GM21423 (cell line): ENCODE data around the gene MAMLD1.

Source experiments
- ATAC-seq: cut with Tn5 transposase; IDR thresholded peaks from one replicate; pipeline ENCODE4 v1.9.1; 2021; ENCODE audit warnings: mild to moderate bottlenecking, moderate library complexity; ENCODE audit not compliant: unreplicated experiment

The MAMLD1 gene

DNA sequence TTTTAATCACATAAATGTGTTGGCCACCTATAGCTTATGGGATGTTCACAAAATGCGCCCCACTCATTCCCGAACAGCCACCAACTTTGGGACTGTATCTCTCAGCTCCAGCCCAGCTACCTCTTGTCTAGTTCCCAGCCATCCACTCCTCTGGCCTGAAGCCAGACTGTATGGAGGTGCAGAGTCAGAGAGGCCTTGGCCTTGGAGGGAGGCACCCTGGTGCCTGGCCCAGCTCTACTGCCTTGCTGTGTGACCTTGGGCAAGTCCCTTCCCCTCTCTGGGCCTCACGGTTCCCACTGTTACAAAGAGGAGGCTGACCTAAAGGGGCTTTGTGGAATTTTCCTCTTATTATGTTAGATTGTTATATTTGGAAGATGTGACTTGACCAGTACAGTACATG lies 13.9 kb downstream of the MAMLD1 start:
- ATAC-seq: no peak

DNA sequence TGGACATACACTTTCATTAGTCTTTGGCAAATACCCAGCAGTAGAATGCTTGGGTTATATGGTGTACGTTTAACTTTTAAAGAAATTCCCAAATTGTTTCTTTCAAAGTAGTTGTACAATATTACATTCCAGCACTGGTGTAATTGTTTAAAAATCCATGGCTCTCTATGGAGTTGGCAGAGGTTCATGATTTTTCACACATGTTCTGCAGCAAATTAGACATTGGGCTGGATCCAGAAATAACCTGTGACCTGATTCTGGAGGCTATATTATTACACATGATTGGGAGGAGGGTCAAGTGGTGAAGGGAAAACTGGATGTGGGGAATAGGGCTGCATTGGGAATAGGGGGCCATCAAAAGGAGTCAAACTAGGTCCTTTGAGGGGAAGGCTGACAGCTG lies 41.9 kb downstream of the MAMLD1 start:
- ATAC-seq: no peak

DNA sequence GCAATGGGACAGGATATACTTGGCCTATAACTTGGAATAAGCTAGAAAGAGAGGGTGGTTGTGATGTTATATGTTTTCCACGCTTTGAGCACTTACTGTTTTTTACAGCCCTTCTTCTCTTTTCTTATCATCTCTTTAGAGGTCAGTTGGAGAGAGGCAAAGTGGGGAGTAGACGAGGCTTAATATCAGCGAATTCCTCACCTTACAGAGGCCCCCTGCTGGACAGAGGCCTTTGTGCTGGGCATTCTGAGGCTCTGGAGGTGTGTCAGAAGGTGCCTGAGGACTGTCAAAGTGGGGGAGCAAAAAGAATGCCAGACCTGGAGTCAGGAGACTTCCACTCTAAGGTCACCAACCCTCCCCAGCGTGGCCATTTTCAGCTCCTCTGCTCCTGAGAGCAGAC lies 42.5 kb downstream of the MAMLD1 start:
- ATAC-seq: no peak

DNA sequence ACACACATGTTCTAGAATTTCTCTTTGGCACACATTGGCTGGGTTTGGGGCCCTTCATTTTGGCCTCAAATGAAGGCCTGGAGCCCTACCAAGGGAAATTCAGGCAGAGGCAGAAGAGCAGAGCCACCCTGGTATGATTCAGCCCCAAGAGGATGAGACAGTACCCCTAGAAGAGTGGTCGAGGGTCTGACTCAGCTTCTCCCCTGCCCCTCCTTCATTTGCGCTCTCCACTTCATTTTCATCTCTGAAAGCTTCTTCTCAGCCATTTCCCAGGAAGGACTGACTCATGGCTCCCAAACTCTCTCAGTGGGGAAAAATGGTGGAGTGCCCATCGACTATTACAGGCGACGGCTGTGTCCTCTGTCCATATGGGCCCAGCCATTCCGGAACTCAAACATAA lies 43.5 kb downstream of the MAMLD1 start:
- ATAC-seq: no peak

DNA sequence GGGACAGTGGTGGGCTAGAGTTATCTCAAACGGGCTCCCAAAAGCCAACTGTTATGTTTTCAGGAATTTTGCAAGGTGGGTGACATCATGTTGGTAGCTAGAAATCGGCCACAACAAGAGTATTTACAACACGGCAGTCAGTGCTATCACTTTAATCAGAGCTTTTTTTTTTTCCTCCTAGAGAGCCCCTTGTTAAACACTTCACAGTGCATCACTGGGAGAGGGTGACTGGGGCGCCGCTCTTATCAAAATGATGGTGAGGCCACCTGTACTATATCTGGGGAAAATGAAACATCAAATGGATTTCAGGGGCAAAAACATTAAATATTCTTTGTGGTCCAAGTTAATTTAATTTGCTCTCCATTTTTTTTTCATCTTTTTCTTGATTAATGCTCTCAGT lies 44.9 kb downstream of the MAMLD1 start:
- ATAC-seq: no peak

DNA sequence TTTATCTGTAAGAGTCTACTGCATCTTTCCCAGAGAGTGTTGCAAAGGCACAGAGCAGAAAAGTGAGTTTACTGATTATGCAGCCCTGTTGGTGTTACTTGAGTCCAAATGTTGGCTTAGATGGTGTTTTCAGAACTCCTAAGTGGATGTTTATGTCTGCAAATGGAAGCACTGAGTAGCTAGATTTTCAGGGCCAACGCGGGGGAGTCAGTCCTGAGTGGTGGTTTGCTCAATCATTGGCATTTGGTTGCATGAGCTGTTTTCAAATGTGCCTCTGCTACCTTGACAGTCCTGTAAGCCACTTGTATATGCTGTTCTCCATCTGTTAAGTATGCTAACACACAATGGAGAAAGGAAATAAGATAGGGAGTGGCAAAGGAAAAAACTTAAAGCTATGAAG lies 45.4 kb downstream of the MAMLD1 start:
- no peak for ATAC-seq

DNA sequence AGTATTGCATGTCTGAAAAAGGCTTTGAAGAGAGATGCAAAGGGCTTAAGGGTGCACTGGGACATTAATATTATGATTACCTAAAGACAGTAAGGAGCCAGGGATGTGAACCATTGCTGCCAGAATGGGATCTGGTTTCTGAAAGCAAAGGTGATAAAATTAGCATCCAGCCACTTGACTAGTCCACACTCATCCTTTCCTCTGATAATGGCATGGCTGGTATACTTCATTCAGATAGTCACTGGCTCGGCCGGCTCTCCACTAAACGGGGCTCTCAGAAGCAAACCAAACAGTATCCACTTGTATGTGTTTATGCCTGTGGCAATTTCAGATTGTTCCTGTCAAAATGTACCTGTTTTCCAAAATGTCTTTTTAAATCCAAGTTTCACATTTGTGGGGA lies 46.4 kb downstream of the MAMLD1 start:
- no peak for ATAC-seq

DNA sequence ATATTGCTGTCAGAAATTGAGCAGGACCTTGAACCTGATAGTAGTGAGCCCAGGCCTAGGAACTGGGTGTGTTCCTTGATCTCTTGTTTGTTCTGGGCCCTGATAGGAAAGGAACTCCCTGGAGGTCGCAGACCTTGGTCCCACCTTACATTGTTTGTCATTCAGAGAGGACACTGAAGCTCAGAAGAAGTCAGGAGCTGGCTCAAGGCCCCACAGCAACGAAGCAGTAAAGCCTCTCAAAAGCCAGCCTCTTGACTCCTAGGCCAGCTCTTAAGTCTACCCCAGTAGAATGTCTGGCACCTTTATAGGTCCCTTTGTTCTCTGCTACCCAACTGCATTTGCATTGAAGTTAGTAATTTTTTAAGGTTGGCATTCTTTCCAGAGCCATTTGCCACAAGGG lies 46.8 kb downstream of the MAMLD1 start:
- no peak for ATAC-seq

DNA sequence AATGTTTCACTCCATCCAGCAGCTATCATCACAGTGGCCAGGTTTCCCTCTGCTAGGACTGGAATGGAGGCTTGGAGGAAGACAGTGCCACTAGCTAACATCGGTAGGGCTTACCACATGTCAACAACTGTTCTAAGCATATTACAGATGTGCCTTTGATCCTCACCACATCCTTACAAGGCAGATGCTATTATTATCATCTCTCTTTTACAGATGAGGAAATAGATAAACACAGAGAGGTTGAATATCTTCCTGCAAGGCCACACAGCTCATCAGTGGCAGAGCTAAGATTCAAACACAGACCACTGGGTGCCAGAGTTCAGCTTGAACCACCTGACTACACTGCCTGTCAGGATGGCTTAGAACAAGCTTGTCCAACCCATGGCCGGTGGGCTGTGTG lies 47.4 kb downstream of the MAMLD1 start:
- ATAC-seq: no peak

DNA sequence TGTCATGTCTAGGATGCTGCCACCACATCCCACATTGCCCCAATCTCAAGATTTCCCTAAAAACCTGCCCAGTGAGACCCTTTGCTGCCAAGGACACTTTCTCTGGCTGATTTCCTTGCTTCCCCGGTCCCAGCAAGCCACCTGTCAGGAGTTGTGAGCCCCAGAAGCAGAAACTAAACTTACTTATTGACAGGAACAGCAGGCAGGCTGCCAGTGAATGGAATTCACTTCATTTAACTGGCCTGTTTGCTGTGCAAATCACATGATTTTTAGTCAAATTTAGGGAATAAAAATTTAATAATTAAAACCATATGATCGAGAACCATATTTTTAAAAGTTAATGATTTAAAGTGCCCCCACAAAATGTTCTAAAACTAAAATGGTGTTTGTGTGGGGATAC lies 48.5 kb downstream of the MAMLD1 start:
- ATAC-seq: no peak

DNA sequence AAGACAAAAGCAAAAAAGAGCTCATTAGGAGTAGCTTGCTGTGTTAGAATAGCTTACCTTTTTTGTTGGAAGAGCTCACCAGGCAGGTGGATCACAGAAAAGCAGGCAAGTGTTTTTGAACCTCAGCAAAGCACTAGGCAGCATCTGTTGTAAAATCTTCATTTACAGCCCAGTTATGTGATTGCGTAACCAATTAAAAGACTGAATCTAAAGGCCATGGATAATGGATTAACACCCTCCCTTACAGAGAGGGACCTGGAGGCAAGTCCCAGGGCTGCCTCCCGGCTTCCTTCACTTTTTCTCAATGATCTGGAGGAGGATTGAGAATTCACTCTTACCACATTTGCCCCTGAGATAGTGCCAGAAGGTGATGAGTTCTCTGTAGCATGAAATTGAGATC lies 51.1 kb downstream of the MAMLD1 start:
- no peak for ATAC-seq

DNA sequence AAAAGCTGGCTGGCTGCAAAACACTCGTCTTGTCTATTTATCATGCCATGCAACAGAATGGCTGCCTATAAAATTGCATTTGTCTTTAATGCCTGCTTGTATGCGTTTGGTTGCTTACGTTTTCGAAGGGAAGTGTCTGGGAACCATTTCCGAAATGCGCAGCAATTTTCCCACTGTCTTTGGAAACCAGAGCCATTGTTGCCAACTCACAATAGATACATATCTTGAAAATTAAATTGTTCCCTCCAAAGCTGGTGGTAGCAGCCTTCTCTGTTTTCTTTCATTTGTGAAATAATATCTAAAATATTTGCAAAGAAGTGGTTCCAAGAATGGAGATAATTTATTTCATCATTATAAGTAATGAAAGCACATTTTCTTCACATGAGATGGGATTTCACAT lies 53.4 kb downstream of the MAMLD1 start:
- no peak for ATAC-seq

DNA sequence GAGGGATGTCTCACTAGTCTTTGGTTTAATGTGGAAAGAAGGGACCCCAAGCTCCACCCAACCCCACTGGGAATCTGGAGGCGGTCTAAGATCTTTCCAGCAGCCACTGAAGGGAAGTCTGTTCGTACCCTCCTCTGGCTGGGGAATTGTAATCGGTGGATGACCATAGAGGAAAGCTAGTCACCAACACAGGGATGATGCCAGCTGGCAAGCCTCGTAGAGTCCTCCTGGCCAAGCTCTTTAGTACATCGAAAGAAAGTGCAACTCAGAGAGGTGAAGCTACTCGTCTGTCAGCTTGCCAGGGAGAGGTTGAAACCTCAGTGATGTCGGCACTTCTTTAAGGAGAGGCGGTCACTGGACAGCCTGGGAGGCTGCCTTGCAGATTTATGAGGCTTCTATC lies 58.7 kb downstream of the MAMLD1 start:
- ATAC-seq: no peak

DNA sequence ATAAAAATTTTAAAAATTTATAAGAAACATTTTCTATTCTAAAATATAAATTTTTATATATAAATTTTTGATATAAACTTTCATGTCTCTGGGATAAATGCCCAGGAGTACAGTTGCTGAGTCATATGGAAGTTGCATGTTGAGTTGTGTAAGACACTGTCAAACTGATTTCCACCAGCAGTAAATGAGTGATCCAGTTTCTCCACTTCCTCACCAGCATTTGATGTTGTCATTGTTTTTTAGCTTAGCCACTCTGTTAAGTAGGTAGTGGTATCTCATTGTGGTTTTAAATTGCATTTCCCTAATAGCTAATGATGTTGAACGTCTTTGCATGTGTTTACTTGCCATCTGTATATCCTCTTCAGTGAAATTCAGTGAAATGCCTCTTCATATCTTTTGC lies 66.5 kb downstream of the MAMLD1 start:
- no peak for ATAC-seq

DNA sequence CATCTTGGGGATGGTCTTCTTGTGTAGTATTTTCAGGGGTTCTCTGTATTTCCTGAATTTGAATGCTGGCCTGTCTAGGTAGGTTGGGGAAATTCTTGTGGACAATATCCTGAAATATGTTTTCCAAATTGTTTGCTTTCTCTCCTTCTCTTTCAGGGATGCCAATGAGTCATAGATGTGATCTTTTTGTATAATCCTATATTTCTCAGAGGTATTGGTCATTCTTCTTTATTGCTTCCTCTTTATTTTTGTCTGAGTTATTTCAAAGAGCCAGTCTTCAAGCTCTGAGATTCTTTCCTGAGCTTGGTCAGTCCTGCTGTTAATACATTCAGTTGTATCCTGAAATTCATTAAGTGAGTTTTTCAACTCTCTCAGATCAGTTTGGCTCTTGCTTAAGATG lies 73.1 kb downstream of the MAMLD1 start:
- no peak for ATAC-seq

DNA sequence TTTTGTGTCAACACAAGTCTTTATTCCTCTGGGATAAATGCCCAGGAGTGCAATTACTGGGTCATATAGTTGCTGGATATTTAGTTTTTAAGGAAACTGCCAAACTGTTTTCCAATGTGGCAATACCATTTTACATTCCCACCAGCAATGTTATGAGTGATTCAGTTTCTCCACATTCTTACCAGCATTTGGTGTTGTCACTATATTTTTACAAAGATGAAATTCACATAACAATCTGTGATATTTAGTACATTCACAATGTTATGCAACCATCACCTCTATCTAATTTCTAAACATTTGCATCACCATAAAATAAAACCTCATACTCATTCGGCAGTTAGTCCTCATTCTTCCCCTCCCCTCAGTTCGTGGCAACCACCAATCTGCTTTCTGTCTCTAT lies 75.0 kb downstream of the MAMLD1 start:
- ATAC-seq: no peak

DNA sequence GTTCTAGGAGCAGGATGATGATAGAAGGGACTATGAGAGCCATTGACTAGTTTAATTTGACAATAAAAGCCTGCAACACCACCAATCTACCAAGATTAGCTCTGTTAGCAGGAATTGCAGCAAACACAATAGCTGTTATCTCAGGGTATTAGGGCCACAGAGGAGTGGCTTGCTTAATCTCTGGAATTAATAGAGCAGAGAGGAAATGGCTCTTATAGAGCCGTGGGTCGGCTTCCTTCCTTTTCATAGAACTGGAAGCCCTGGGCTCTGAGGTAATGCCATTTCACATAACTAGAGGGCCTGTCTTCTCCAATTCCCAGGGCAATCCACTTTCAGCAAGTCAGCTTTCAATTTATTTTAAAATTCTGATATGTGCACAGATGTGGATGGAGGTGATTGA lies 83.0 kb downstream of the MAMLD1 start:
- no peak for ATAC-seq

DNA sequence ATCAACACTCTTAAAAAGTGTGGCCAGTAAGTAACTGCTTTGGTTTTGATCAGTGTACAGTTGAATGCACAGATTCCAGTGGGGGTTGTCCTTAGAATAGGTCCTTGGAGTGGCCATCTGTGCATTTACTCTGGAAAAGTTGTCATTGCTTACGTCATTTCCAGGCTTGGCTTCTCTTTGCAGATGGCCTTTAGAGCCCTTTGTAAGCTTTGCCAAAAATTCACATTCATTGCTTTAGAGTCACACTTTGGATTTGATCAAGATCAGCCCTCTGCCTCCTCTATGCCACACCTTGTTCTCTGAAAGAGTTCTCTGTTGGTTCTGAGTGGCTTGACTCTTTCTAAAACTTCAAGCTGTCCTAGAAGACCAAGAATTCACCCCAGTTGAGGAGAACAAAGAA lies 83.9 kb downstream of the MAMLD1 start:
- no peak for ATAC-seq

DNA sequence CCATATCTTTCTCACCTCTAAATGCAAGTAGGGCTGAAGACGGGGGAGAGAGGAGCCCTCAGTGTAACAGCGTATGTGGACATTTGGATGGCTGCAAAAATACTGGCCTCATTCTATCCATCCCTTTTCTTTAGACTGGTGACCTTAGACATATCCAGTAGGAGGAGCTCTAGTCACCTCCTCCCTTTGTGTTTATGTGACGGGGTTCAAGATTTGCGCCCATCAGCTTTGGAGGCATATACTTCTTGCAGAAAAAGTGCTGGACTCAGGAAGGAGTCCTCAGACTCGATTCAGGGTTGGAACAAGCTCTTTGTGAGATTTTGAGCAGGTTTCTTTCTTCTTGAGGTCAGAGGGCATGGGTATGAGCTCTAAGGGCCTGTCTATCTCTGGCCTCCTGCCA lies 86.2 kb downstream of the MAMLD1 start:
- no peak for ATAC-seq

DNA sequence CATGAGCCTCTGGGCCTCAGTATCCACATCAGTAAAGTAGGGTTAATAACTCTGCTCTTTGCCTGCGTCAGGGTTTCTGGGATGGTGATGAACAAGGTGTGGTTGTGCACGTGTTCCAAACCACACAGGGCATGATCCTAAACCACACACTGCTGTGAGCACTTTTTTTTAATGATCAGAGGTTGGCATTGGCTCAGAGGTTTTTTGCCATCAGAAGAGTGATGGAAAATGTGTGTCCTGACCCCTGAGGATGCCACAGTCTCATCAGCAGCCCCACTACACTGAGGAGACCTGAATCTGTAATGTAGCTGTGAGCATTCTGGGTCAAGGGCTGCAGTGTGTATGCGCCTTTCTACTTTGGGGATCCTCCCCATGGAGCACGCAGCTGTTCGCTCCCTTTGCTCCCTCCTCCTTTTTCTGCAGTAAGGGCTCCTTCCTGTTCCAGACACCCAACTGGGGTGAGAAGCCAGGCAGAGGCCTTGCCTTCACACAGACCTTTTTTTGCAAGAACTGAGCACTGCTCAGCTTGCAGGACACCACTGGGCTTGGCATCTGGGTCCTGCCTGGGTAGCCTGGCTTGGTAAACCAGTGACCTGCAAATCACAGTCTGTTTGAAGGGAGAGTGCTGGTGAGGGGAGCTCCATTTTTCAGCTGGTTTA lies 87.5 kb downstream of the MAMLD1 start:
- ATAC-seq: no peak

DNA sequence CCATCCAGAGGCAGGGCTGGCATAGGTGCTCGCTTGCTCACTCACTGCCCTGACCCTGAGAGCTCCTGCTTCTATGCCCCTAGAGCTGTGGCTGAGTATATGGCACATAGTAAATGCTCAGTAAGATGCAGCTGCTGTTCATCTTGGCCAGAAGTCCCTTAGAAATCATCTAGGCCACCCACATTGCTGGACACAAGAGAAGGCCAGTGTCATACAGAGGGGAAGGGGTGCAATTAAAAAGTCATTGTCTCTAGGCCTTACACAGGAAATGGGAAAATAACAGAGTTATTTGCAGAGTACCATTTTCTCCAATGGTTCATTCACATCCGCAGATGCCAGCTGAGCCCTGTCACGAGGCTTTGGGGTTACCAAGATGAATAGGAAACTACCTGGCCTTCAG lies 88.8 kb downstream of the MAMLD1 start:
- no peak for ATAC-seq

DNA sequence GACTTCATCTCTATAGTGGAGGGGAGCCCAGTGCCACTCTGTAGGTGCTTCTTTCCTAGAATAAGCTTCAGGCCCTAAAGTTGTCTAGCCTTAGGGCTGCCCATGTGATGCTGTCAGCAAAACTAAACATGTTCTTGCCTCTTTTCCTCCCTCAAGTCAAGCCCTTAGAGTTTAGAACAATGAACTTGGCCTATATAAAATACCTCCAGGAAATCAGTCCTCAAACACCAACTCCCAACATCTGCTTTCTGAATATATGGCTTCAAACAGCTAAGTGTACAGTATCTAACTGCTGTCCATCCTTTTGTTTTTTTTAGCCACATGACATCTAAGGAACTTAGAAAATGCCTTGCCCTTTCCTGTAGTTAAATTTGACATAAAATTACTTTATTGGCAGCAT lies 91.0 kb downstream of the MAMLD1 start:
- no peak for ATAC-seq

DNA sequence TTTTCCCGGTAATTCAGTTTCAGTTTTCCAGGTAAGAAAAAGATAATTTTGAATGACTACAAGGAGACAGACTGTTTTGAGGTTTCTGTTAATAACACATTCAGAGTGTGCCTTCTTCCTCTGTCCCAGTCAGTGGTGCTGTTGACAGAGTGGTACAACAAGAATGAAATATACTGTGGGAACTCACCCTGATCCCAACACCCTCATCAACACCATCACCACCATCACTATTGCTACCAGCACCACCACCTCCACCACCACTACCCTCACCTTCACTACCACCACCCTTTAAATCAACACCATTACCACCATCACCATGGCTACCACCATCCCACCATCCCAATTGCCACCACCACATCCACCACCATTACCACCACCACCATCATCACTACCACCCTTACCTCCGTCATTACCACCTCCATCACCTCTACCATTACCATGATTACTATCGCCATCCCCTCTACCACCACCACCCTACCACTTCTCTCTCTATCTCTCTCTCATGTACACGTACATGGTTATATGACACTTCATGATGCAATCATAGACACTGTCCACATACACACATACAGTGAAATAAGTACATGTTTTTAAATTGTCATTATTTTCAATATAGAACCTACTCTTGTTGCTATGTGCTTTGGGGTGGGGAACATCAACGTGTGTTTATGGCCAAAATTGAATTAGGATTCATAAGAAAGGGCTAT lies 91.5 kb downstream of the MAMLD1 start:
- ATAC-seq: no peak
